ENCODE measurements around the gene MYL12B.
"Not testable (repeated sequence)": the region's sequence is repeated elsewhere in the genome, so short reads cannot be mapped to it uniquely, and the experiment has no call there.

Gene MYL12B

GRCh38 chr18:3262234-3263131 lies 550 bp downstream of the MYL12B start:
- no peak for DNase-seq (ENCODE audit: low read depth)

GRCh38 chr18:3263132-3263700 lies 1.3 kb downstream of the MYL12B start:
- DNase-seq (ENCODE audit: low read depth), result no peak

GRCh38 chr18:3264362-3264761 lies 2.4 kb downstream of the MYL12B start:
- no peak for DNase-seq (ENCODE audit: low read depth)

DNA sequence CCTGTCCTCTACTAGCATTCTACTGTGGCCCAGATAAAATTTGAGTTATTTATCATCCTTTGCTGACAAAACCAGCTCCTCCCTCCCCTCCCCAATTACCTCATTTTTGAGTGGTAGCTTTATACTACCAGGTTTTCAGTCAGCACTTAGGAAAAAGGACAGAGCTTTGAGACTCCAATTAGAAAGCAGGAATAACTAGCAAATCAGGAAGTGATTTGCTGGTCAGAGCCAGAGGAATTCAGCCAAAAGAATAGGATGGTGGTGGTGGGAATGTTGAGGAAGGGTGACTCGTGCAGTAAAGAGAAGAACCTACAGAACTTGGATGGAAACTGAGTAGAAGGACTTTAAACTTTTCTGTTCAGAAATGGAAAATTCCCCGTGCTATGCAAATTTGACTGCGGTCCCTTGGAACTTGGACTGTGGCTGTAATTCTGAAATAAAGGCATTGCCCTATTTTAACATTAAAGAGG lies 3.7 kb downstream of the MYL12B start:
- DNase-seq (ENCODE audit: low read depth), result no peak

GRCh38 chr18:3266062-3266608 lies 4.2 kb downstream of the MYL12B start:
- DNase-seq (ENCODE audit: low read depth), result no peak

DNA sequence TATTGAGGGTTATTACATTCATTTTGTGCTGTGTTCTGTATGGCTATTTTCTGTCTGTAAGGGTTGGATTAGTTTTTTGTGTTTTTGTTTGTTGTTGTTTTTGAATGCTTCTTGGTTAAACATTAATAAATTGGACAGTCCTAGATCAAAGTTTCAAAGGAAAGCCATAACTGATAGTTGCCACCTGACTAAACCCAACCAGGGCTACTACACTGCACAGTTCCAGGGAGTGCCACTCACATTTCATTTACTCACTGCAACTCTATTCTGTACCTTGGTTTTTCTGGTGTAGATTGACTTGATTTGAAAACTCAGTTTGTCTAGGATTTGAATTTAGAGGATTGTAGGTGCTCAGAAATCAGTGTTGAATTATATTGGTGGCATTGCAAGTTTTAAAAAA lies 6.4 kb downstream of the MYL12B start:
- DNase-seq (ENCODE audit: low read depth), result no peak

- no peak for DNase-seq (ENCODE audit: low read depth)
These were observed 7.4 kb downstream of the MYL12B start for GRCh38 chr18:3269241-3269913.

DNA sequence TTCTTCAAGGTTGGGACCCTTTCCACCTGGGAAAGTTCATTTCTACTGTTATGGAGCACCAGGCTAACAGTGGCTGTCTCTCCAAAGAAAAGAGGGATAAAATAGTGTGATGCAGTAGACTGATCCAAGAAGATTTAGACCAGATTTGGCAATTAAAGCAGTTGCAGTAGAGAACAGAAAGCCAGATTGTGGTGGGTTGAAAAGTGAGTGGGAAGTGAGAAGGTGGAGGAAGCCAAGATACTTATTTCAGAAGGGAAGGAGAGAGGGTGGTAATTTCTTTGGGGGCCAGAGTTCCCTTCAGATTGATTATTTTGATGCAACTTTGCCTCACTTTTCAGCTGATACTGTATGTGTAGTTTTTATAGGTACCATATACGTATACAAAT lies 8.0 kb downstream of the MYL12B start:
- DNase-seq (ENCODE audit: low read depth), result no peak

DNA sequence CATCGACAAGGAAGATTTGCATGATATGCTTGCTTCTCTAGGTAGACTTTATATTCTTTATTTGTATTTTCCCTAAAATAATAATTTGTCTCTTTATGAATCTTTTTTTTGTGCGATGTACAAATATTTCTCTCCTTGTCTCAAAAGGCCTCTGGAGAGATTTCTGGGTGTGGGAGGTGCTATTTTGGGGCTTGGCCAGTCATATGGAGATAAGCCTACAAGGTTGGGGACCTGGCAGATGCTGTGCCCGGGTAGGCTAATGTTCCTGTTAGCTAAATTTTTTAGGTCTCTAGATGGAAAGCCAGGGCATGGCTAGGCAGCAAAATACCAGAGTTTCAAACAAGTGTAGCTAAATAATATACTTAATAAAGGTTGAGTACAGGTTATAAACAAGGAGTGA lies 11.1 kb downstream of the MYL12B start:
- DNase-seq (ENCODE audit: low read depth), result no peak

DNA sequence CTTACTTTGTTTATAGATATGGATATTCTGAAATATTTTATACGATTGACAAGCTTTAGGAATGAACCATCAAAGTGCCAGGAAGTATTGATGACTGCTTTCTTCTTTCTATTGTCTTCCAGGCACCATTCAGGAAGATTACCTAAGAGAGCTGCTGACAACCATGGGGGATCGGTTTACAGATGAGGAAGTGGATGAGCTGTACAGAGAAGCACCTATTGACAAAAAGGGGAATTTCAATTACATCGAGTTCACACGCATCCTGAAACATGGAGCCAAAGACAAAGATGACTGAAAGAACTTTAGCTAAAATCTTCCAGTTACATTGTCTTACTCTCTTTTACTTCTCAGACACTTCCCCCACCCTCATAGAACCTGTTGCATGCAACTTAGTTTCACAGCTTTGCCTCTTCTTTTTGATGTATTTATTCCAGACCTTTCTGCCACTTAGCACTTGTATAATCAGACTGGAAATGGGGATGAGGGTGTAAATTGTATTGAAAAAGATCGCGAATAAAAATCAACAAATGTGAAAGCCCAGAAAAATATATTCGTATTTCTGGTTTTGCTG lies 15.8 kb downstream of the MYL12B start:
- DNase-seq (ENCODE audit: low read depth), result not testable (repeated sequence)

DNA sequence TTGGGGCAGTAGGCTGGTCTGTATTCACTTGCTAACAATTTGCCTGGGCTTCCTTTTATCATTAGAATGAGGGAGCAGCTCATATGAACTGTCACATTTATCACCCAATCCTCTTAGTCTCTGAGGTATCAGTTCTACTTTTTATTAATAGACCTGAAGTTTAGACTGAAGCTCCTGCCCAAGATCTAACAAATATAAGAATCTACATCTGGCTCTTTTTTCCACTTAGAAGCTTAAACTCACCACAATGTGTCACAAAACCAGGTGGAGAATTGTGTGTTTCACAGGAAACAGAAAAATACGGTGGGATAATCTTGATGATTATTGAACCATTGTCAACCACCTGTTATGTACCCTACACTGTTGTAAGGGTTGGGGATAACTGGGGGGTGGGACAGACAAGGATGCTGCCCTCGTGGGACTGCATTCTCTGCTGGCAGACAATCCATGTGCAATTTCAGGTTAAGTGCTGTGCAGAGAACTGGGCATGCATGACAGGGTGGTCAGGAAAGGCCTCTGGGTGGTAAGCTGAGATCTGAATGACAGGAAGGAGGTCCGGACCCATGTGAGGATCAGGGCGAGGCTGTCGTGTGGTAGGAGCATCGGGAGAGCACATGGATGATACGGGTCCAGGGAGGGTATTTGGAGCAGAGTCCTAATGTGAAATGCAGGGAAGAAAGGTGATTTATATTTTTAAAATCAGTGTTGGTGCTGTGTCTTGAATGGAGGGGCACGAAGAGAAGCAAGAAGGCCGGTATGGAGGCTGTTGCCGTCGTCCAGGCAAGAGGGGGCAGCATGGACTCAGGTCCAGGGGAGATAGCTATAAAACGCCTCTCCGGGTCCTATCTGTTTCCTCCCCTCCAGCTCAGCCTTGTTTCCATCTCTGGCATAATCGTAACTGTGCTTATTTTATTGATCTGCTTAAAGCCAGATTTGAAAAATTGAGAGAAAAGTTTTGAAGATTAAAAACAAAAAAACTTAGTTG lies 17.6 kb downstream of the MYL12B start:
- DNase-seq (ENCODE audit: low read depth), result no peak

- no peak for DNase-seq (ENCODE audit: low read depth)
These were observed 19.8 kb downstream of the MYL12B start for GRCh38 chr18:3281456-3282400.

DNA sequence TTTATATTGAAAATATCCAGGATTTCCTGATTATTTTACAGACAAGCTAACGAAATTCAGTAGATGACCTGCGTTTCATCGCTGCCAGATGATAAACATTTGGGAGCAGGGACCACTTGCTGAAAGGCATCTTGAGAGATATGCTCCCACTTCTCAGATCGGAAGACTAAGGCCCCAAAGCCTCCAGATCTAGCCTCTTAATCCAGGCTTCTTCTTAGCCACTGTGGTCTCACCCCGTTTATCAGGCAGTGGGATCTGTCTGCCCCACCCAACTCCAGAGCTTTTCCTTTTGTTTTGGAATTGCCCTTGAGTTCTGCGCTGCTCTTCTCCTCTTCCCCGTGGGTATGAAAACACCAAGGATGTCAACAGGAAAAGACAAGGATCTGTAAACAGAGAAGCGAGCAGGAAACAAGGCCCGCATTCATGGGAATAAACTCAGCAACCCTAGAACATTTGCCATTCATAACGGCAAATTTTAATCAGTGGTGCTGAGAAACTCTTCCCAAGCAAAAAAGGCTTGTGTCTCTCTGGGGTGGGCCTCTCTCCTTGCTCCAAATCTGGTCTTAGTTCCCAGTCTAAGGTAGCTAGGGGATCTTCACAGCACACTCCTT lies 21.4 kb downstream of the MYL12B start:
- no peak for DNase-seq (ENCODE audit: low read depth)

- DNase-seq (ENCODE audit: low read depth), result no peak
These were observed 22.0 kb downstream of the MYL12B start for GRCh38 chr18:3283908-3284307.

DNA sequence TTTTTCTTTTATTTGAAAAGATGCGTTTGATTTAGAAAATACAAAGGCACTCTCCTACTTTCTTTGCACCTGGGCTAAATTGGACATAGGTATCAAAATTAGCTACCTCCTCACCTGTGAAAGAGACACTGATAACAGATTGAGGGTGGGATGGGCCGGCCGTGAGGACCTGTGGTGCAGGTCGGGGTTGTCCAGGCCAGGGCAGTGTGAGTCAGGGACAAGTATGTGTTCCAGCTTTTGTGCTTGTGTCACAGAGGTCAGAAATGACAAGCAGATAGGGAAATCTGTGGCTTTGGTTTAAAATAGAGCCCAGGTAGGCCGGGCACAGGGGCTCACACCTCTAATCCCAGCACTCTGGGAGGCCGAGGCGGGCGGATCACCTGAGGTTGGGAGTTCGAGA lies 22.6 kb downstream of the MYL12B start:
- DNase-seq (ENCODE audit: low read depth), result no peak

DNA sequence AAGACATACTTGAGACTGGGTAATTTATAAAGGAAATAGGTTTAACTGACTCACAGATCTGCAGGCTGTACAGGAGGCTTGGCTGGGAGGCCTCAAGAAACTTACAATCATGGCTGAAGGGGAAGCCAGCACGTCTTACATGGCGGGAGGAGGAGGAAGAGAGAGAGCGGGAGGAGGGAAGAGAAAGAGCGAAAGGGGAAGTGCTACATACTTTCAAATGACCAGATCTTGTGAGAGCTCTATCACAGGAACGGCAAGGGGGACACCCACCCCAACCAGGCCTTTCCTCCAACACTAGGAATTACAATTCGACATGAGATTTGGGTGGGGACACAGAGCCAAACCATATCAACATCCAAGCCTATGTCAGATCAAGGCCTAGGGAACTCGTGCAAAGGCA lies 24.2 kb downstream of the MYL12B start:
- DNase-seq (ENCODE audit: low read depth), result no peak

DNA sequence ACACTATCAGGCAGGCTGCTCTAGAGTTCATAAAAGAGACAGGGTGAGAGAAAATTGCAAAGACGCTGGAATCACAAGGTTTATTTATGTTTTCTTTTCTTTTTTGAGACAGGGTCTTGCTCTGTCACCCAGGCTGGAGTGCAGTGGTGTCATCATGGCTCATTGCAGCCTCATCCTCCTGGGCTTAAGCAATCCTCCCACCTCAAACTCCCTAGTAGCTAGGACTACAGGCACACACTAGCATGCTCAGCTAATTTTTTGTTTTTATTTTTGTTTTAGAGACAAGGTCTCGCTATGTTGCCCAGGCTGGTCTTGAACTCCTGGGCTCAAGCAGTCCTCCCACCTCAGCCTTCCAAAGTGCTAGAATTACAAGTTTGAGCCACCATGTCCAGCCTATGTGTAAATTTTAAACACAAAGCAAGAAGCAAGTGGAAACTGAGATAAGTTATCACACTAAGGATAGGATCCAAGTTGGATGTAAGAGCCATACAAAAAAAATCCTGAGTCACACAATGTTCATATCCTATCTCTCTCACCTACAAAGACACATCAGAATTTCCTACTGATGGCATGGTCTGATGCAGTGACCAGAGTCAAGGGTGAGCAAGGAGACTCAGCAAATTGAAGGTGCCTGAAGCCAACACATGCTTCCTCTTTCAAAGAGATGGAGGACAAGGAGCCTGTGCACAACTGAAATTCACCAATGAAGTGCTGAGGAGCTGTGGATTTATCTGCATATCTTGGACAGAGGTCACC lies 31.4 kb downstream of the MYL12B start:
- DNase-seq (ENCODE audit: low read depth), result no peak

GRCh38 chr18:3294435-3295080 lies 32.6 kb downstream of the MYL12B start:
- no peak for DNase-seq (ENCODE audit: low read depth)

Data from stimulated activated CD8-positive, alpha-beta memory T cell treated with anti-CD3 and anti-CD28 coated beads, Interleukin-7, amount 100 ng/mL, for 24 hours (primary cell).